HCT116 (cell line): ENCODE results near the gene CASP8. TPM values are rescaled to one million over a fixed set of nuclear protein-coding genes. Genes with fewer than 3 reads are reported as not detected.

Source experiments
- ATAC-seq: fragments of 200-7000 bp; cut with Tn5 transposase; 2 replicates; pipeline ENCODE4 v1.9.1; 2020; ENCODE audit warnings: mild to moderate bottlenecking, moderate library complexity
- BruUV-seq: library from RNA; stranded (reverse); fragments of 400-500 nt; replicated peaks from 2 replicates; lab custom pipeline; 2021; lab: Mats Ljungman, UMichigan
- CTCF ChIA-PET: fragments of 300-600 bp; sonication (Branson Sonifier 250); formaldehyde crosslinking; loops from one replicate; lab custom pipeline; 2021; ENCODE audit warnings: antibody characterized with exemption; lab: Charles Lee
- POLR2A ChIA-PET: fragments of 300-600, 350-600 bp; sonication (Branson Sonifier 250); formaldehyde crosslinking; loops from one replicate; lab custom pipeline; 2021; ENCODE audit warnings: antibody characterized with exemption; lab: Charles Lee
- RAD21 ChIA-PET, 2 experiments: fragments of 300-600 bp; sonication (Branson Sonifier 250); formaldehyde crosslinking; loops; one replicate each; lab custom pipeline; 2023; ENCODE audit warnings: low total read pairs in 2 of 2; ENCODE audit not compliant: uncharacterized antibody in 2 of 2, unreplicated experiment in 2 of 2, low non-redundant PET in 1 of 2; lab: Charles Lee
- DNase-seq: peaks from one replicate; pipeline ENCODE4 v3.0.0-alpha.2; 2010; ENCODE audit warnings: low read depth, low spot score
- H2AFZ ChIP-seq: fragments of 200-600 bp; shearing (Covaris generic), sonication (generic); 2 replicates; pipeline ENCODE4 v1.6.1; 2017; ENCODE audit warnings: low read depth, mixed run types, mixed read lengths, antibody characterized with exemption, low read length; ENCODE audit not compliant: poor library complexity, severe bottlenecking
- H3K27ac ChIP-seq: 2 replicates; pipeline ENCODE4 v1.5.1; 2012; ENCODE audit warnings: low read depth, low read length
- H3K27me3 ChIP-seq: fragments of 200-600 bp; sonication (generic); 2 replicates; pipeline ENCODE4 v1.6.1; 2016; ENCODE audit warnings: mixed run types, low read length, mixed read lengths; ENCODE audit not compliant: insufficient read depth
- H3K36me3 ChIP-seq, 2 experiments: fragments of 200-500 bp in 1 of 2; fragments of 200-600 bp in 1 of 2; sonication (Bioruptor generic) in 1 of 2; sonication (generic) in 1 of 2; 2 replicates each; pipeline versions ENCODE4 v1.5.1 to v1.6.1; 2014 to 2016; ENCODE audit warnings: low read length in 2 of 2, inconsistent platforms in 1 of 2, mixed read lengths in 1 of 2, mixed run types in 1 of 2; ENCODE audit not compliant: insufficient read depth in 2 of 2, control insufficient read depth in 1 of 2
- H3K4me1 ChIP-seq, 2 experiments: fragments of 200-600 bp in 1 of 2; sonication (generic) in 1 of 2; 2 replicates each; pipeline versions ENCODE4 v1.5.1 to v1.6.1; 2012 to 2017; ENCODE audit warnings: low read length in 2 of 2, inconsistent platforms in 1 of 2, mild to moderate bottlenecking in 1 of 2, mixed read lengths in 1 of 2, mixed run types in 1 of 2, moderate library complexity in 1 of 2; ENCODE audit not compliant: insufficient read depth in 2 of 2, control insufficient read depth in 1 of 2
- H3K4me2 ChIP-seq: fragments of 200-600 bp; sonication (generic); 2 replicates; pipeline ENCODE4 v1.6.1; 2017; ENCODE audit warnings: mixed run types, low read length, mixed read lengths
- H3K4me3 ChIP-seq, 2 experiments: fragments of 200-600 bp in 1 of 2; sonication (generic) in 1 of 2; replicated peaks in 1 of 2; 2 replicates each; pipeline ENCODE4 v1.5.1; 2011 to 2016; ENCODE audit warnings: low read length in 2 of 2, control low read depth in 1 of 2, low read depth in 1 of 2, mild to moderate bottlenecking in 1 of 2, mixed read lengths in 1 of 2, mixed run types in 1 of 2
- H3K79me2 ChIP-seq: fragments of 200-600 bp; sonication (generic); 2 replicates; pipeline ENCODE4 v1.6.1; 2017; ENCODE audit warnings: mild to moderate bottlenecking, mixed run types, low read length, moderate library complexity, mixed read lengths; ENCODE audit not compliant: insufficient read depth
- H3K9ac ChIP-seq: fragments of 200-600 bp; sonication (generic); 2 replicates; pipeline ENCODE4 v1.6.1; 2016; ENCODE audit warnings: low read length, mixed read lengths
- H3K9me2 ChIP-seq: fragments of 200-600 bp; sonication (generic), shearing (Covaris generic); 2 replicates; pipeline ENCODE4 v1.6.1; 2017; ENCODE audit warnings: mixed run types, mild to moderate bottlenecking, moderate library complexity; ENCODE audit not compliant: insufficient read depth
- H3K9me3 ChIP-seq, 2 experiments: fragments of 200-500 bp in 1 of 2; fragments of 200-600 bp in 1 of 2; sonication (Bioruptor generic) in 1 of 2; sonication (generic) in 1 of 2; 2 replicates each; pipeline ENCODE4 v1.6.1; 2014 to 2017; ENCODE audit warnings: low read length in 2 of 2, mixed read lengths in 2 of 2, inconsistent platforms in 1 of 2, low read depth in 1 of 2, mild to moderate bottlenecking in 1 of 2, mixed run types in 1 of 2, moderate library complexity in 1 of 2; ENCODE audit not compliant: control insufficient read depth in 1 of 2, insufficient read depth in 1 of 2
- H4K20me1 ChIP-seq: fragments of 200-600 bp; sonication (generic), shearing (Covaris generic); 2 replicates; pipeline ENCODE4 v1.6.1; 2017; ENCODE audit warnings: mixed run types, mild to moderate bottlenecking, moderate library complexity; ENCODE audit not compliant: insufficient read depth
- EZH2 ChIP-seq: fragments of 200-600 bp; sonication (generic); IDR thresholded peaks from 2 replicates; pipeline ENCODE4 v1.6.1; 2017; ENCODE audit warnings: antibody characterized with exemption, mixed run types
- EZH2phosphoT487 ChIP-seq: fragments of 200-600 bp; IDR thresholded peaks from 2 replicates; pipeline ENCODE4 v1.6.1; 2018; ENCODE audit warnings: antibody characterized with exemption, borderline replicate concordance
- RAD21 ChIP-seq: IDR thresholded peaks from 2 replicates; pipeline ENCODE4 v1.6.1; 2012; ENCODE audit warnings: low read depth, mild to moderate bottlenecking
- SIN3A ChIP-seq: IDR thresholded peaks from 2 replicates; pipeline ENCODE4 v1.6.1; 2012; ENCODE audit warnings: low read depth
- SP1 ChIP-seq: IDR thresholded peaks from 2 replicates; pipeline ENCODE4 v1.6.1; 2012; ENCODE audit warnings: low read depth
- YY1 ChIP-seq: IDR thresholded peaks from 2 replicates; pipeline ENCODE4 v1.6.1; 2011; ENCODE audit warnings: low read length, low read depth, moderate library complexity, mild to moderate bottlenecking; ENCODE audit not compliant: insufficient replicate concordance; ENCODE audit errors: extremely low read depth
- intact Hi-C: fragments of 100-400 bp; cut with micrococcal nuclease; formaldehyde crosslinking; loops from 2 replicates; pipeline ENCODE4 v1.10.0; 2022
- total RNA-seq: library from RNA; stranded (reverse); gene quantifications from one replicate; pipeline ENCODE4 v1.2.1, GENCODE V29; 2021; ENCODE audit not compliant: unreplicated experiment
- TF ChIP-seq, protein P1 (sequence below): IDR thresholded peaks from 2 replicates; pipeline ENCODE4 v1.6.1; 2012
- TF ChIP-seq, protein P2 (sequence below): IDR thresholded peaks from 2 replicates; pipeline ENCODE4 v1.6.1; 2011; ENCODE audit warnings: mild to moderate bottlenecking, low read length, moderate library complexity; ENCODE audit not compliant: insufficient replicate concordance; ENCODE audit errors: extremely low read depth

Gene CASP8
- total RNA-seq, 1 experiment from 2014 or later = 29.6 TPM

DNA sequence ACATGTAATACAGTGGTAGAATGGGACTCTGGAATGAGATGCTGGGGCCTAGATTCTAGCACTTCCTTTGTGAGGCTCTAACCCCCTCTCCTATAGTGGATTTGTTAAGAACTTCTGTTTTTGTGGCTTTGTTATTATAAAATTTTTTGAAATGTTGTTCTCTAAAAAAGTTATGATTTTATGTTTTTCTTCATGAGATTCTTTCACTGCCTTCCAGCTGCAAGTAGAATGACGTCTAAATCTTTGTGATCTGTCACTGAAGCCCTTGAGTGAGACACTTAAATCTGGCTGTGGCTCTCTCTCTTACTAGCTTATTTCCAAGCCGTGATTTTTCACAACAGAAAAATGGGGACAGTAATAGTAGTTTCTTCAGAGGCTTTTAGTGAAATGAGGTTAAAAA, 1.6 kb downstream of the CASP8 start:
- Histone ChIP-seq H3K79me2 (peaks cover 67% of the 10 kb centered on the region), H3K4me1 (peaks cover 16 to 38% of the 10 kb centered on the region in 2 experiments), H3K27me3 (no peaks in the 10 kb centered on the region), H4K20me1 (no peaks in the 10 kb centered on the region), H3K9me2 (no peaks in the 10 kb centered on the region), H3K36me3 (no peaks in the 10 kb centered on the region), H3K9ac (no peak overlapping the region), H3K9me3 (no peaks in the 10 kb centered on the region), H2AFZ (no peak overlapping the region), H3K4me3 (no peak overlapping the region), H3K4me2 (no peak overlapping the region), H3K27ac (no peak overlapping the region)
- ATAC-seq = no peak
- POLR2A ChIA-PET = no interaction called here
- no TSS peak for BruUV-seq
- no peak for DNase-seq
- TF ChIP-seq EZH2 = no peak
- RAD21 ChIA-PET = no interaction called here
- intact Hi-C loops = no loop called here
- CTCF ChIA-PET = no interaction called here

DNA sequence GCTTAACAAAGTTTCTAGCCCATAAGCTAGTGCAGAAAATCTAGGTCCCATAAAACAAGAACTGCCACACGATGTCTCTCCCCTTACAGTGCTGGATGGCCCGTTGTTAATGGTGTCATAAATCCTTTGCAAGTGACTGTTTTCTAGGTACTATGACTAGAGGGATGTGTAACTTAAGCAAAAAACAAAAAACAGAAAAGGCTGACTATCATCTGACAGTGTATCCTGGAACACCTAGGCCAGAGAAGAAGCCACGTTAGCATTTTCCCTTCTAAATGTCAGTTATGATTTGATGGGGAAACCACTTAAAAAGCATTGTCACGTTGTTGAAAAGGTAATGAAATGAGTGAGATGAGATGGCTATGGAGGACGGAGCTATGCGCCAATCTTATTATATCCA, 2.4 kb downstream of the CASP8 start:
- TF ChIP-seq, protein P1, sequence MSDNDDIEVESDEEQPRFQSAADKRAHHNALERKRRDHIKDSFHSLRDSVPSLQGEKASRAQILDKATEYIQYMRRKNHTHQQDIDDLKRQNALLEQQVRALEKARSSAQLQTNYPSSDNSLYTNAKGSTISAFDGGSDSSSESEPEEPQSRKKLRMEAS = no peak
- TF ChIP-seq SIN3A = no peak
- TF ChIP-seq EZH2phosphoT487 = no peak
- TF ChIP-seq, protein P2, sequence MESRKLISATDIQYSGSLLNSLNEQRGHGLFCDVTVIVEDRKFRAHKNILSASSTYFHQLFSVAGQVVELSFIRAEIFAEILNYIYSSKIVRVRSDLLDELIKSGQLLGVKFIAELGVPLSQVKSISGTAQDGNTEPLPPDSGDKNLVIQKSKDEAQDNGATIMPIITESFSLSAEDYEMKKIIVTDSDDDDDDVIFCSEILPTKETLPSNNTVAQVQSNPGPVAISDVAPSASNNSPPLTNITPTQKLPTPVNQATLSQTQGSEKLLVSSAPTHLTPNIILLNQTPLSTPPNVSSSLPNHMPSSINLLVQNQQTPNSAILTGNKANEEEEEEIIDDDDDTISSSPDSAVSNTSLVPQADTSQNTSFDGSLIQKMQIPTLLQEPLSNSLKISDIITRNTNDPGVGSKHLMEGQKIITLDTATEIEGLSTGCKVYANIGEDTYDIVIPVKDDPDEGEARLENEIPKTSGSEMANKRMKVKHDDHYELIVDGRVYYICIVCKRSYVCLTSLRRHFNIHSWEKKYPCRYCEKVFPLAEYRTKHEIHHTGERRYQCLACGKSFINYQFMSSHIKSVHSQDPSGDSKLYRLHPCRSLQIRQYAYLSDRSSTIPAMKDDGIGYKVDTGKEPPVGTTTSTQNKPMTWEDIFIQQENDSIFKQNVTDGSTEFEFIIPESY = no peak
- no peak for TF ChIP-seq EZH2
- TF ChIP-seq RAD21 = no peak
- TF ChIP-seq YY1 = no peak
- no peak for TF ChIP-seq SP1
- ChIA-PET RAD21 (no interaction called here), POLR2A (no interaction called here), CTCF (no interaction called here)
- H3K27ac ChIP-seq = no peak overlapping the region
- H3K9me3 ChIP-seq = no peaks in the 10 kb centered on the region
- no peak overlapping the region for H3K4me2 ChIP-seq
- H3K27me3 ChIP-seq = no peaks in the 10 kb centered on the region
- ATAC-seq (no peak), DNase-seq (no peak)
- no peaks in the 10 kb centered on the region for H3K9me2 ChIP-seq
- peaks cover 67% of the 10 kb centered on the region for H3K79me2 ChIP-seq
- H3K9ac ChIP-seq = no peak overlapping the region
- no peaks in the 10 kb centered on the region for H4K20me1 ChIP-seq
- no peak overlapping the region for H2AFZ ChIP-seq
- H3K36me3 ChIP-seq = no peaks in the 10 kb centered on the region
- peaks cover 16 to 30% of the 10 kb centered on the region in 2 experiments for H3K4me1 ChIP-seq
- no TSS peak for BruUV-seq
- intact Hi-C loops = no loop called here
- H3K4me3 ChIP-seq = no peak overlapping the region
